OCI-LY7 (cell line): ENCODE data around the gene EME1. TPM values are rescaled to one million over a fixed set of nuclear protein-coding genes. Genes with fewer than 3 reads are reported as not detected.
A peak's percentile ranks its signal among the peaks of the same experiment; 100 is the strongest.

Experiments used
- BruUV-seq: library from RNA; stranded (reverse); fragments of 400-500 nt; replicated peaks from 2 replicates; lab custom pipeline; 2021; lab: Mats Ljungman, UMichigan
- CTCF ChIA-PET: fragments of 300-600 bp; sonication (Branson Sonifier 250); formaldehyde crosslinking; loops from one replicate; lab custom pipeline; 2022; ENCODE audit warnings: antibody characterized with exemption; ENCODE audit not compliant: unreplicated experiment; lab: Charles Lee
- POLR2A ChIA-PET: fragments of 300-600 bp; sonication (Branson Sonifier 250); formaldehyde crosslinking; loops from one replicate; lab custom pipeline; 2022; ENCODE audit warnings: antibody characterized with exemption; lab: Charles Lee
- DNase-seq: peaks from one replicate; pipeline ENCODE4 v3.0.0-alpha.2; 2015; ENCODE audit warnings: low spot score
- H2AFZ ChIP-seq: fragments of 200-600 bp; sonication (generic), shearing (Covaris generic); 2 replicates; pipeline ENCODE4 v1.6.1; 2014; ENCODE audit warnings: mild to moderate bottlenecking, antibody characterized with exemption, low read length, moderate library complexity
- H3K27ac ChIP-seq: fragments of 200-600 bp; sonication (generic); 2 replicates; pipeline ENCODE4 v1.5.1; 2014; ENCODE audit warnings: mixed run types, low read depth, mild to moderate bottlenecking, moderate library complexity, low read length, inconsistent platforms; ENCODE audit not compliant: poor library complexity, severe bottlenecking
- H3K36me3 ChIP-seq: fragments of 200-600 bp; sonication (generic); 2 replicates; pipeline ENCODE4 v1.6.1; 2014; ENCODE audit warnings: mild to moderate bottlenecking, antibody characterized with exemption, low read length, moderate library complexity, mixed read lengths; ENCODE audit not compliant: insufficient read depth
- H3K4me1 ChIP-seq: fragments of 200-600 bp; sonication (generic); 2 replicates; pipeline ENCODE4 v1.5.1; 2014; ENCODE audit warnings: mild to moderate bottlenecking, low read length; ENCODE audit not compliant: insufficient read depth, poor library complexity, severe bottlenecking
- H3K4me2 ChIP-seq: fragments of 200-600 bp; sonication (generic); 2 replicates; pipeline ENCODE4 v1.6.1; 2014; ENCODE audit warnings: mild to moderate bottlenecking, low read length
- H3K4me3 ChIP-seq: fragments of 200-600 bp; sonication (generic); 2 replicates; pipeline ENCODE4 v1.5.1; 2014; ENCODE audit warnings: mild to moderate bottlenecking, low read depth, low read length; ENCODE audit not compliant: poor library complexity, severe bottlenecking
- H3K79me2 ChIP-seq: fragments of 200-600 bp; sonication (generic); 2 replicates; pipeline ENCODE4 v1.6.1; 2016; ENCODE audit warnings: low read depth, mild to moderate bottlenecking, low read length, moderate library complexity, mixed read lengths; ENCODE audit not compliant: insufficient read depth
- H3K9me2 ChIP-seq: fragments of 200-600 bp; sonication (generic); 2 replicates; pipeline ENCODE4 v1.6.1; 2016; ENCODE audit warnings: mild to moderate bottlenecking, low read length, mixed read lengths; ENCODE audit not compliant: insufficient read depth
- H3K9me3 ChIP-seq: fragments of 200-600 bp; sonication (generic); 2 replicates; pipeline ENCODE4 v1.6.1; 2014; ENCODE audit warnings: mild to moderate bottlenecking, mixed run types, low read length, mixed read lengths
- H4K20me1 ChIP-seq: fragments of 200-600 bp; sonication (generic); 2 replicates; pipeline ENCODE4 v1.6.1; 2014; ENCODE audit warnings: mild to moderate bottlenecking, antibody characterized with exemption, low read length, moderate library complexity, mixed read lengths; ENCODE audit not compliant: insufficient read depth
- EZH2phosphoT487 ChIP-seq: fragments of 200-600 bp; sonication (generic); IDR thresholded peaks from 2 replicates; pipeline ENCODE4 v1.6.1; 2018; ENCODE audit warnings: low read depth, borderline replicate concordance, mild to moderate bottlenecking, mixed run types, antibody characterized with exemption, low read length, moderate library complexity, mixed read lengths
- intact Hi-C: fragments of 100-400 bp; cut with micrococcal nuclease; formaldehyde crosslinking; loops from one replicate; pipeline ENCODE4 v1.10.0; 2022; ENCODE audit not compliant: unreplicated experiment
- total RNA-seq, 2 experiments: library from RNA; depleted of rRNA in 1 of 2; stranded (reverse); fragments of >200 nt in 1 of 2; shearing (Covaris generic) in 1 of 2; gene quantifications; 2 replicates each; pipeline ENCODE4 v1.2.3, GENCODE V29; 2014 to 2022
- TF ChIP-seq, protein P1 (sequence below): fragments of 200-600 bp; sonication (generic); conservative IDR thresholded peaks from 2 replicates; pipeline ENCODE4 v1.5.1; 2014; ENCODE audit warnings: mild to moderate bottlenecking, antibody characterized with exemption, low read length, moderate library complexity, mixed read lengths

The EME1 gene
- total RNA-seq, 2 experiments from 2014 or later: 25.2 to 34.2 TPM

DNA sequence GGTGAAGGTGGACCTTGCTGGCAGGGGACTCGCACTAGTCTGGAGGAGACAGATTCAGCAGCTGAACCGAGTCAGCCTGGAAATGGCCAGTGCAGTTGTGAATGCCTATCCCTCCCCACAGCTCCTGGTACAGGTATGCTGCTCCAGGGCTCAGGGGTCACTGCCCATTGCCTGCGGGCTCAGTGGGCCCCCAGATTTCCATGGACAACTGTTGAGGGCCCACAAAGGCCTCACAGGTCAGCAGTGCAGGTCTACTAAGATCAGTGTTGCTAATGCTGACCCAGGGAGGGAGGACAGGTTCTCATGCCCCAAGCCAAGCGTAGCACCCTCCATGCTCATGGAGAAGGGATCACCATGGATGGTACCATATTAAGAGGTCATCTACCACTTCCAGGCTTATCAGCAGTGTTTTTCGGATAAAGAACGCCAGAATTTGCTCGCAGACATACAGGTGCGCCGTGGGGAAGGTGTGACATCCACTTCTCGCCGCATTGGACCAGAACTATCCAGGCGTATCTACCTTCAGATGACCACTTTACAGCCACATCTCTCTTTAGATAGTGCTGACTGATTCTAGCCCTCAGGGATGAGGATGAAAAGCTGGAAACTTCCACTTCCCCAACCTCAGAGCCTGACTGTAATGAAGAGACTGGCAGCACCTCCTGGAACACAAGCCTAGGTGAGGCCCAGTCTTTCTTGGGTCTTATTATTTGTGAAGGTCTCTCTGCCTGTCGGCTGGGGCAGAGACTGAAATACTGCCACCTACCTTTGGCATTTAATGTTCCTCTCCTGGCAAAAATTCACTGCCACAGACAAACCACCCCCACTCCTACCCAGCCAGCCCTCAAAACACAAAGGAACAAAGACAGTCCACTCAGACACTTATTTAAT lies 7.6 kb downstream of the EME1 start:
- Histone ChIP-seq H3K36me3 (peaks cover 96% of the 10 kb centered on the region), H3K4me2 (no peak overlapping the region), H2AFZ (no peak overlapping the region), H3K4me1 (no peaks in the 10 kb centered on the region), H3K79me2 (no peaks in the 10 kb centered on the region), H3K9me2 (no peaks in the 10 kb centered on the region), H4K20me1 (no peaks in the 10 kb centered on the region), H3K4me3 (no peak overlapping the region), H3K9me3 (no peaks in the 10 kb centered on the region), H3K27ac (no peak overlapping the region)
- no TSS peak for BruUV-seq
- no peak for TF ChIP-seq EZH2phosphoT487
- TF ChIP-seq, protein P1, sequence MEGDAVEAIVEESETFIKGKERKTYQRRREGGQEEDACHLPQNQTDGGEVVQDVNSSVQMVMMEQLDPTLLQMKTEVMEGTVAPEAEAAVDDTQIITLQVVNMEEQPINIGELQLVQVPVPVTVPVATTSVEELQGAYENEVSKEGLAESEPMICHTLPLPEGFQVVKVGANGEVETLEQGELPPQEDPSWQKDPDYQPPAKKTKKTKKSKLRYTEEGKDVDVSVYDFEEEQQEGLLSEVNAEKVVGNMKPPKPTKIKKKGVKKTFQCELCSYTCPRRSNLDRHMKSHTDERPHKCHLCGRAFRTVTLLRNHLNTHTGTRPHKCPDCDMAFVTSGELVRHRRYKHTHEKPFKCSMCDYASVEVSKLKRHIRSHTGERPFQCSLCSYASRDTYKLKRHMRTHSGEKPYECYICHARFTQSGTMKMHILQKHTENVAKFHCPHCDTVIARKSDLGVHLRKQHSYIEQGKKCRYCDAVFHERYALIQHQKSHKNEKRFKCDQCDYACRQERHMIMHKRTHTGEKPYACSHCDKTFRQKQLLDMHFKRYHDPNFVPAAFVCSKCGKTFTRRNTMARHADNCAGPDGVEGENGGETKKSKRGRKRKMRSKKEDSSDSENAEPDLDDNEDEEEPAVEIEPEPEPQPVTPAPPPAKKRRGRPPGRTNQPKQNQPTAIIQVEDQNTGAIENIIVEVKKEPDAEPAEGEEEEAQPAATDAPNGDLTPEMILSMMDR: peak; percentile 63
- intact Hi-C loops: no loop called here
- no peak for DNase-seq
- POLR2A ChIA-PET: interaction anchor here (0.8 to 1.2 kb wide), 3 partner anchors 9 to 11 kb away, joined by 3 to 4 read pairs (median 4); no protein-coding TSS in a partner anchor
- CTCF ChIA-PET: interaction anchor here (0.6 kb wide), 1 partner anchor 335 kb away, joined by 3 read pairs; no protein-coding TSS in a partner anchor

DNA sequence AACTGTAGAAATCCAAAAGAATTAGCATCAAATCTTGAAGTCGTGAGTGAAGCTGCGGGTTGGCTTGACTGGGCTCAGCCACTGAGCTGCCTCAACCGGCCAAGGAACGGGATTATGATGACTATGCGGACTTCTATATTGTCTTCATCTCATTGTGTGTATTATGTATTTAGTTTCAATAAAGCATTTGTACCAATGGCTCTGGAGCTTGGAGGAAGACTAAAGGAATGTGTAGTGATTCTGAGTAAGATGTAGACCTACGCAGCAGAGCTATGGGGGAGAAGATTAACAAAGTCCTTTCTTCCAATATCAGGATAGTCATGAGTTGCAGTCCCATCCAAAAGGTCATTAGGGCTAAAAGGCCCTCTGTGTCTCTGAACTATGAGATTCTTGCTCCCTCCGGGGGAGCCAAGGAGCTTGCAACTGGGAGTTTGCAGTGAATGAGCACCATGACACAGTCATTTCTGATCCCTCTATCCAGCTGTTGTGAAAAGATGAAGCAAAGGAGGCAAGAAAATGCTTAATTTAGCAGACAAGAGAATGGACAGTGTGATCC lies 8.3 kb downstream of the EME1 start:
- Histone ChIP-seq H3K9me3 (no peaks in the 10 kb centered on the region), H3K4me1 (no peaks in the 10 kb centered on the region), H3K4me2 (no peak overlapping the region), H3K27ac (no peak overlapping the region), H3K36me3 (peaks cover 96% of the 10 kb centered on the region), H3K4me3 (no peak overlapping the region), H3K9me2 (no peaks in the 10 kb centered on the region), H2AFZ (no peak overlapping the region), H3K79me2 (no peaks in the 10 kb centered on the region), H4K20me1 (no peaks in the 10 kb centered on the region)
- DNase-seq: no peak
- intact Hi-C loops: no loop called here
- no peak for TF ChIP-seq EZH2phosphoT487
- TF ChIP-seq, protein P1: 0 out of 2 replicates have a peak, but pooled peaks have one; percentile 10
- BruUV-seq: TSS peak; percentile 72
- POLR2A ChIA-PET: interaction anchor here (0.9 to 1.2 kb wide), 2 partner anchors 10 kb away, joined by 3 to 4 read pairs; no protein-coding TSS in a partner anchor
- CTCF ChIA-PET: interaction anchor here (0.6 kb wide), 1 partner anchor 335 kb away, joined by 3 read pairs; no protein-coding TSS in a partner anchor
